ENCODE results near the gene WLS. TPM values are rescaled to one million over a fixed set of nuclear protein-coding genes. Genes with fewer than 3 reads are reported as not detected.

The WLS gene
- total RNA-seq = 88.9 and 154 TPM in 2 replicates

GRCh38 chr1:68232289-68233148, at the start of gene WLS:
Gene WLS, minus strand, starts transcription at chr1:68232523. Its CDS starts 224 bp downstream, at chr1:68232299.

Other genes starting within 250 kb of the WLS start
- 2.0 and 3.0 TPM in 2 replicates for gene DIRAS3, start 181.9 kb downstream of the WLS start, total RNA-seq
- gene RPE65, start 217.4 kb upstream of the WLS start, total RNA-seq = not detected in 2 replicates